SJCRH30 (cell line): ENCODE data around the gene MAX. TPM values are rescaled to one million over a fixed set of nuclear protein-coding genes. Genes with fewer than 3 reads are reported as not detected.

Experiments
- DNase-seq, 2 experiments: peaks; one replicate each; pipeline ENCODE4 v3.0.0-alpha.2; 2015 to 2020
- H3K27ac ChIP-seq: fragments of 250-450 bp; sonication (Bioruptor Pico); 2 replicates; pipeline ENCODE4 v1.5.1; 2020; ENCODE audit warnings: mild to moderate bottlenecking, moderate library complexity
- H3K27me3 ChIP-seq: fragments of 250-450 bp; sonication (Bioruptor Pico); 2 replicates; pipeline ENCODE4 v1.5.1; 2020; ENCODE audit warnings: mild to moderate bottlenecking, moderate library complexity
- H3K36me3 ChIP-seq: fragments of 250-450 bp; sonication (Bioruptor Pico); 2 replicates; pipeline ENCODE4 v1.5.1; 2020; ENCODE audit warnings: mild to moderate bottlenecking, moderate library complexity
- H3K4me1 ChIP-seq: fragments of 250-450 bp; sonication (Bioruptor Pico); 2 replicates; pipeline ENCODE4 v1.5.1; 2020; ENCODE audit warnings: mild to moderate bottlenecking, moderate library complexity
- H3K4me3 ChIP-seq: fragments of 250-450 bp; sonication (Bioruptor Pico); 2 replicates; pipeline ENCODE4 v1.5.1; 2020; ENCODE audit warnings: mild to moderate bottlenecking, moderate library complexity
- H3K9me3 ChIP-seq: fragments of 250-450 bp; sonication (Bioruptor Pico); replicated peaks from 2 replicates; pipeline ENCODE4 v1.5.1; 2020; ENCODE audit warnings: mild to moderate bottlenecking, moderate library complexity
- total RNA-seq: library from RNA; depleted of rRNA; stranded (reverse); fragments of >200 nt; shearing (Covaris generic); gene quantifications from 2 replicates; pipeline ENCODE4 v1.2.3, GENCODE V29; 2014

Gene MAX
- total RNA-seq, 1 experiment from 2014 or later, result 41.8 TPM

GRCh38 chr14:65117769-65118745 is 15.7 kb upstream of the MAX start:
- no peaks in the 10 kb centered on the region for H3K36me3 ChIP-seq
- H3K27ac ChIP-seq, result no peak overlapping the region
- no peaks in the 10 kb centered on the region for H3K9me3 ChIP-seq
- no peaks in the 10 kb centered on the region for H3K4me1 ChIP-seq
- peak in 1 of 2 experiments; percentile 9 for DNase-seq
- H3K4me3 ChIP-seq, result no peak overlapping the region
- no peaks in the 10 kb centered on the region for H3K27me3 ChIP-seq

- no peak for DNase-seq
- no peaks in the 10 kb centered on the region for H3K36me3 ChIP-seq
- no peak overlapping the region for H3K4me3 ChIP-seq
- no peaks in the 10 kb centered on the region for H3K9me3 ChIP-seq
- H3K27ac ChIP-seq, result no peak overlapping the region
- H3K4me1 ChIP-seq, result no peaks in the 10 kb centered on the region
- H3K27me3 ChIP-seq, result no peaks in the 10 kb centered on the region
These were observed 13.3 kb upstream of the MAX start for GRCh38 chr14:65115615-65116014.

GRCh38 chr14:65110525-65110924 is 8.2 kb upstream of the MAX start:
- DNase-seq, result no peak
- H3K9me3 ChIP-seq, result no peaks in the 10 kb centered on the region
- H3K36me3 ChIP-seq, result no peaks in the 10 kb centered on the region
- no peak overlapping the region for H3K27ac ChIP-seq
- no peak overlapping the region for H3K4me3 ChIP-seq
- H3K27me3 ChIP-seq, result no peaks in the 10 kb centered on the region
- no peaks in the 10 kb centered on the region for H3K4me1 ChIP-seq

- no peak overlapping the region for H3K27ac ChIP-seq
- no peak for DNase-seq
- no peak overlapping the region for H3K4me3 ChIP-seq
- no peaks in the 10 kb centered on the region for H3K9me3 ChIP-seq
- no peaks in the 10 kb centered on the region for H3K36me3 ChIP-seq
- no peaks in the 10 kb centered on the region for H3K4me1 ChIP-seq
- H3K27me3 ChIP-seq, result no peaks in the 10 kb centered on the region
These were observed 7.0 kb upstream of the MAX start for GRCh38 chr14:65109357-65109756.

- Histone ChIP-seq H3K27ac (no peak overlapping the region), H3K4me3 (no peak overlapping the region), H3K4me1 (no peaks in the 10 kb centered on the region), H3K36me3 (no peaks in the 10 kb centered on the region), H3K9me3 (no peaks in the 10 kb centered on the region), H3K27me3 (no peaks in the 10 kb centered on the region)
- DNase-seq, result no peak
These were observed 4.9 kb upstream of the MAX start for GRCh38 chr14:65107200-65107599.

GRCh38 chr14:65106736-65107135 is 4.4 kb upstream of the MAX start:
- Histone ChIP-seq H3K36me3 (no peaks in the 10 kb centered on the region), H3K27ac (no peak overlapping the region), H3K4me3 (no peak overlapping the region), H3K4me1 (no peaks in the 10 kb centered on the region), H3K27me3 (no peaks in the 10 kb centered on the region), H3K9me3 (no peaks in the 10 kb centered on the region)
- no peak for DNase-seq

- Histone ChIP-seq H3K36me3 (no peaks in the 10 kb centered on the region), H3K9me3 (no peaks in the 10 kb centered on the region), H3K4me1 (no peaks in the 10 kb centered on the region), H3K27ac (no peak overlapping the region), H3K27me3 (no peaks in the 10 kb centered on the region), H3K4me3 (no peak overlapping the region)
- DNase-seq, result no peak
These were observed 4.0 kb upstream of the MAX start for GRCh38 chr14:65106316-65106715.

GRCh38 chr14:65104791-65105190 is 2.5 kb upstream of the MAX start:
- no peak for DNase-seq
- H3K27me3 ChIP-seq, result no peaks in the 10 kb centered on the region
- H3K36me3 ChIP-seq, result no peaks in the 10 kb centered on the region
- H3K4me1 ChIP-seq, result no peaks in the 10 kb centered on the region
- no peaks in the 10 kb centered on the region for H3K9me3 ChIP-seq
- no peak overlapping the region for H3K27ac ChIP-seq
- H3K4me3 ChIP-seq, result no peak overlapping the region

- Histone ChIP-seq H3K9me3 (no peaks in the 10 kb centered on the region), H3K27ac (peak overlapping the region; percentile 23), H3K27me3 (no peaks in the 10 kb centered on the region), H3K36me3 (no peaks in the 10 kb centered on the region; the same call in 1 of the 2 replicates), H3K4me1 (no peaks in the 10 kb centered on the region), H3K4me3 (peak overlapping the region; percentile 99)
- DNase-seq, result peak; percentile 24 to 38
These were observed 938 bp upstream of the MAX start for GRCh38 chr14:65103150-65103760.

- peak; percentile 11 to 21 for DNase-seq
- no peaks in the 10 kb centered on the region; the same call in 1 of the 2 replicates for H3K36me3 ChIP-seq
- no peaks in the 10 kb centered on the region for H3K27me3 ChIP-seq
These were observed 481 bp downstream of the MAX start for GRCh38 chr14:65101631-65102440.

GRCh38 chr14:65100922-65101541 is 1.3 kb downstream of the MAX start:
- Histone ChIP-seq H3K4me1 (no peaks in the 10 kb centered on the region), H3K9me3 (no peaks in the 10 kb centered on the region), H3K36me3 (no peaks in the 10 kb centered on the region; the same call in 1 of the 2 replicates), H3K27ac (no peak overlapping the region), H3K4me3 (peak overlapping the region; percentile 99), H3K27me3 (no peaks in the 10 kb centered on the region)
- no peak for DNase-seq

More at GRCh38 chr14:65101631-65102440, 481 bp downstream of the MAX start:
- H3K4me1 ChIP-seq, result no peaks in the 10 kb centered on the region
- peak overlapping the region; percentile 41 for H3K27ac ChIP-seq
- H3K4me3 ChIP-seq, result peak overlapping the region; percentile 99
- no peaks in the 10 kb centered on the region for H3K9me3 ChIP-seq

- Histone ChIP-seq H3K9me3 (no peaks in the 10 kb centered on the region), H3K4me1 (no peaks in the 10 kb centered on the region), H3K27ac (no peak overlapping the region), H3K36me3 (peaks cover 1% of the 10 kb centered on the region; the same call in 1 of the 2 replicates), H3K27me3 (no peaks in the 10 kb centered on the region), H3K4me3 (no peak overlapping the region)
- DNase-seq, result no peak
These were observed 3.7 kb downstream of the MAX start for GRCh38 chr14:65098586-65098985.

GRCh38 chr14:65096323-65097089 is 5.8 kb downstream of the MAX start:
- no peak for DNase-seq
- Histone ChIP-seq H3K4me1 (no peaks in the 10 kb centered on the region), H3K36me3 (peaks cover 19% of the 10 kb centered on the region), H3K4me3 (no peak overlapping the region), H3K9me3 (no peaks in the 10 kb centered on the region), H3K27ac (no peak overlapping the region), H3K27me3 (no peaks in the 10 kb centered on the region)
